Measurements from ENCODE around the gene TAF11. TPM values are rescaled to one million over a fixed set of nuclear protein-coding genes. Genes with fewer than 3 reads are reported as not detected.

Gene TAF11
- total and polyA plus RNA-seq, 2 experiments from 2014 or later = 23.0 to 27.1 TPM

GRCh38 chr6:34929241-34929978 lies 41.6 kb upstream of the TAF11 start:
- no peak overlapping the region for H3K27ac ChIP-seq
- H3K4me3 ChIP-seq = no peak overlapping the region
- no peaks in the 10 kb centered on the region for H4K20me1 ChIP-seq (ENCODE audit: insufficient read depth)
- H3K9ac ChIP-seq = no peak overlapping the region
- H3K79me2 ChIP-seq (ENCODE audit: insufficient read depth) = peaks cover 16% of the 10 kb centered on the region; the same call in 1 of the 2 replicates
- no peak overlapping the region for H2AFZ ChIP-seq
- H3K36me3 ChIP-seq (ENCODE audit: low read depth) = no peaks in the 10 kb centered on the region
- no peak for DNase-seq
- H3K4me2 ChIP-seq (ENCODE audit: unreplicated experiment) = no peak overlapping the region
- in situ Hi-C loops (cut with MboI) = no loop called here
- 0 out of 2 replicates have a peak, but pooled peaks cover 4% of the 10 kb centered on the region for H3F3A ChIP-seq (ENCODE audit: insufficient read depth)
- no peaks in the 10 kb centered on the region for H3K27me3 ChIP-seq (replicated peaks; ENCODE audit: insufficient read depth)
- TF ChIP-seq EZH2phosphoT487 (IDR thresholded peaks at IDR 0.05; ENCODE audit: insufficient read depth, low read depth) (no peak), EZH2 (IDR thresholded peaks at IDR 0.05; ENCODE audit: insufficient read depth, poor library complexity, severe bottlenecking) (no peak)
- no peaks in the 10 kb centered on the region for H3K9me3 ChIP-seq (ENCODE audit: low read depth)
- 80 to 85% methylated on average over 4 of the region's 4 CpGs for WGBS, 2 experiments (ENCODE audit: low coverage in 1 of 2, low lambda C conversion rate in 2 of 2, missing lambda C conversion rate in 2 of 2)
- no peaks in the 10 kb centered on the region for H3K9me2 ChIP-seq (ENCODE audit: insufficient read depth)
- H3K4me1 ChIP-seq (ENCODE audit: insufficient read depth) = peaks cover 17% of the 10 kb centered on the region

- H3K79me2 ChIP-seq (ENCODE audit: insufficient read depth) = peaks cover 16% of the 10 kb centered on the region; the same call in 1 of the 2 replicates
- no peak for DNase-seq
- H3F3A ChIP-seq (ENCODE audit: insufficient read depth) = 0 out of 2 replicates have a peak, but pooled peaks cover 4% of the 10 kb centered on the region
- H3K27me3 ChIP-seq (replicated peaks; ENCODE audit: insufficient read depth) = no peaks in the 10 kb centered on the region
- H2AFZ ChIP-seq = no peak overlapping the region
- H3K36me3 ChIP-seq (ENCODE audit: low read depth) = no peaks in the 10 kb centered on the region
- in situ Hi-C loops (cut with MboI) = no loop called here
- H4K20me1 ChIP-seq (ENCODE audit: insufficient read depth) = no peaks in the 10 kb centered on the region
- H3K27ac ChIP-seq = no peak overlapping the region
- no peaks in the 10 kb centered on the region for H3K9me2 ChIP-seq (ENCODE audit: insufficient read depth)
- peaks cover 17% of the 10 kb centered on the region for H3K4me1 ChIP-seq (ENCODE audit: insufficient read depth)
- no peaks in the 10 kb centered on the region for H3K9me3 ChIP-seq (ENCODE audit: low read depth)
- H3K4me3 ChIP-seq = no peak overlapping the region
- H3K9ac ChIP-seq = no peak overlapping the region
- TF ChIP-seq EZH2phosphoT487 (IDR thresholded peaks at IDR 0.05; ENCODE audit: insufficient read depth, low read depth) (no peak), EZH2 (IDR thresholded peaks at IDR 0.05; ENCODE audit: insufficient read depth, poor library complexity, severe bottlenecking) (no peak)
- 96 to 100% methylated on average over 1 of the region's 1 CpG for WGBS, 2 experiments (ENCODE audit: low coverage in 1 of 2, low lambda C conversion rate in 2 of 2, missing lambda C conversion rate in 2 of 2)
- H3K4me2 ChIP-seq (ENCODE audit: unreplicated experiment) = no peak overlapping the region
Observed at GRCh38 chr6:34928695-34929094, 40.9 kb upstream of the TAF11 start.

- H3K4me2 ChIP-seq (ENCODE audit: unreplicated experiment) = no peak overlapping the region
- DNase-seq = no peak
- TF ChIP-seq EZH2 (IDR thresholded peaks at IDR 0.05; ENCODE audit: insufficient read depth, poor library complexity, severe bottlenecking) (no peak), EZH2phosphoT487 (IDR thresholded peaks at IDR 0.05; ENCODE audit: insufficient read depth, low read depth) (no peak)
- no peaks in the 10 kb centered on the region for H3K9me2 ChIP-seq (ENCODE audit: insufficient read depth)
- no peak overlapping the region for H3K27ac ChIP-seq
- peaks cover 17% of the 10 kb centered on the region for H3K4me1 ChIP-seq (ENCODE audit: insufficient read depth)
- H3K79me2 ChIP-seq (ENCODE audit: insufficient read depth) = peaks cover 16% of the 10 kb centered on the region; the same call in 1 of the 2 replicates
- H3K36me3 ChIP-seq (ENCODE audit: low read depth) = no peaks in the 10 kb centered on the region
- no peaks in the 10 kb centered on the region for H3K9me3 ChIP-seq (ENCODE audit: low read depth)
- in situ Hi-C loops (cut with MboI) = no loop called here
- 0 out of 2 replicates have a peak, but pooled peaks cover 4% of the 10 kb centered on the region for H3F3A ChIP-seq (ENCODE audit: insufficient read depth)
- no peaks in the 10 kb centered on the region for H4K20me1 ChIP-seq (ENCODE audit: insufficient read depth)
- H2AFZ ChIP-seq = no peak overlapping the region
- no peaks in the 10 kb centered on the region for H3K27me3 ChIP-seq (replicated peaks; ENCODE audit: insufficient read depth)
- WGBS, 2 experiments (ENCODE audit: low coverage in 1 of 2, low lambda C conversion rate in 2 of 2, missing lambda C conversion rate in 2 of 2) = 91 to 97% methylated on average over 3 of the region's 3 CpGs
- H3K9ac ChIP-seq = no peak overlapping the region
- no peak overlapping the region for H3K4me3 ChIP-seq
Observed at GRCh38 chr6:34928220-34928619, 40.4 kb upstream of the TAF11 start.

- peaks cover 17% of the 10 kb centered on the region for H3K4me1 ChIP-seq (ENCODE audit: insufficient read depth)
- H3K79me2 ChIP-seq (ENCODE audit: insufficient read depth) = peaks cover 16% of the 10 kb centered on the region; the same call in 1 of the 2 replicates
- no peaks in the 10 kb centered on the region for H3K9me2 ChIP-seq (ENCODE audit: insufficient read depth)
- in situ Hi-C loops (cut with MboI) = no loop called here
- TF ChIP-seq EZH2 (IDR thresholded peaks at IDR 0.05; ENCODE audit: insufficient read depth, poor library complexity, severe bottlenecking) (no peak), EZH2phosphoT487 (IDR thresholded peaks at IDR 0.05; ENCODE audit: insufficient read depth, low read depth) (no peak)
- no peaks in the 10 kb centered on the region for H3K36me3 ChIP-seq (ENCODE audit: low read depth)
- H3K4me3 ChIP-seq = no peak overlapping the region
- peaks cover 16% of the 10 kb centered on the region for H3F3A ChIP-seq (ENCODE audit: insufficient read depth)
- no peak overlapping the region for H3K27ac ChIP-seq
- H4K20me1 ChIP-seq (ENCODE audit: insufficient read depth) = no peaks in the 10 kb centered on the region
- H3K9me3 ChIP-seq (ENCODE audit: low read depth) = no peaks in the 10 kb centered on the region
- no peak overlapping the region for H3K9ac ChIP-seq
- no peaks in the 10 kb centered on the region for H3K27me3 ChIP-seq (replicated peaks; ENCODE audit: insufficient read depth)
- DNase-seq = peak; percentile 73
- peak overlapping the region; percentile 30 for H3K4me2 ChIP-seq (ENCODE audit: unreplicated experiment)
- no peak overlapping the region for H2AFZ ChIP-seq
Observed at GRCh38 chr6:34926655-34927054, 38.8 kb upstream of the TAF11 start.

All from GM23248 (cell line).